ENCODE results near the gene CCNY.

The CCNY gene

GRCh38 chr10:35356725-35357092 lies 20.4 kb downstream of the CCNY start:
- peak; percentile 16 for DNase-seq

- peak; percentile 82 for DNase-seq
Measured at GRCh38 chr10:35359056-35359455, 22.7 kb downstream of the CCNY start.

GRCh38 chr10:35359873-35360272 lies 23.6 kb downstream of the CCNY start:
- DNase-seq, result no peak

GRCh38 chr10:35362701-35363350 lies 26.5 kb downstream of the CCNY start:
- DNase-seq, result no peak

GRCh38 chr10:35363587-35363986 lies 27.3 kb downstream of the CCNY start:
- DNase-seq, result no peak

GRCh38 chr10:35364808-35365207 lies 28.5 kb downstream of the CCNY start:
- no peak for DNase-seq

- DNase-seq, result no peak
Measured at GRCh38 chr10:35365994-35366393, 29.7 kb downstream of the CCNY start.

GRCh38 chr10:35367107-35367859 lies 31.0 kb downstream of the CCNY start:
- DNase-seq, result no peak

- no peak for DNase-seq
Measured at GRCh38 chr10:35367982-35368381, 31.7 kb downstream of the CCNY start.

GRCh38 chr10:35368485-35369048 lies 32.3 kb downstream of the CCNY start:
- no peak for DNase-seq

- no peak for DNase-seq
Measured at GRCh38 chr10:35369049-35369611, 32.8 kb downstream of the CCNY start.

- DNase-seq, result no peak
Measured at GRCh38 chr10:35371731-35372130, 35.4 kb downstream of the CCNY start.

- no peak for DNase-seq
Measured at GRCh38 chr10:35372329-35372728, 36.0 kb downstream of the CCNY start.

GRCh38 chr10:35375091-35375765 lies 38.9 kb downstream of the CCNY start:
- no peak for DNase-seq

- DNase-seq, result no peak
Measured at GRCh38 chr10:35377050-35377728, 40.9 kb downstream of the CCNY start.

- DNase-seq, result no peak
Measured at GRCh38 chr10:35378541-35379210, 42.4 kb downstream of the CCNY start.

GRCh38 chr10:35379226-35380137 lies 43.2 kb downstream of the CCNY start:
- no peak for DNase-seq

- no peak for DNase-seq
Measured at GRCh38 chr10:35382096-35382495, 45.8 kb downstream of the CCNY start.

GRCh38 chr10:35384265-35384868 lies 48.1 kb downstream of the CCNY start:
- DNase-seq, result no peak

- DNase-seq, result no peak
Measured at GRCh38 chr10:35386594-35387174, 50.4 kb downstream of the CCNY start.

Data from NCI-H82 (cell line).